Measurements from ENCODE around the gene CCDC141. TPM values are rescaled to one million over a fixed set of nuclear protein-coding genes. Genes with fewer than 3 reads are reported as not detected.

The CCDC141 gene
- total RNA-seq, 1 donor from 2014 or later = not detected

- H3K36me3 Mint-ChIP-seq (ENCODE audit: low read depth) = no peaks in the 10 kb centered on the region
- no peaks in the 10 kb centered on the region for H3K4me1 Mint-ChIP-seq (ENCODE audit: low read depth)
- TF ChIP-seq CTCF (IDR thresholded peaks at IDR 0.05) = no peak
- H3K9me3 Mint-ChIP-seq (ENCODE audit: low read depth) = no peaks in the 10 kb centered on the region
- DNase-seq (ENCODE audit: low spot score) = no peak
- no peak overlapping the region for H3K4me3 Mint-ChIP-seq (ENCODE audit: unreplicated experiment)
- no peak overlapping the region for H3K27ac Mint-ChIP-seq (ENCODE audit: unreplicated experiment)
- H3K27me3 Mint-ChIP-seq (ENCODE audit: low read depth) = peaks cover 12% of the 10 kb centered on the region
Measured at GRCh38 chr2:178949584-178949983, 100.4 kb downstream of the CCDC141 start.

GRCh38 chr2:178949151-178949550, 100.8 kb downstream of the CCDC141 start:
- Mint-ChIP-seq H3K4me3 (ENCODE audit: unreplicated experiment) (no peak overlapping the region), H3K36me3 (ENCODE audit: low read depth) (no peaks in the 10 kb centered on the region), H3K27ac (ENCODE audit: unreplicated experiment) (no peak overlapping the region), H3K27me3 (ENCODE audit: low read depth) (peaks cover 12% of the 10 kb centered on the region), H3K9me3 (ENCODE audit: low read depth) (no peaks in the 10 kb centered on the region), H3K4me1 (ENCODE audit: low read depth) (no peaks in the 10 kb centered on the region)
- no peak for TF ChIP-seq CTCF (IDR thresholded peaks at IDR 0.05)
- no peak for DNase-seq (ENCODE audit: low spot score)

GRCh38 chr2:178947006-178947405, 102.9 kb downstream of the CCDC141 start:
- Mint-ChIP-seq H3K9me3 (ENCODE audit: low read depth) (no peaks in the 10 kb centered on the region), H3K27ac (ENCODE audit: unreplicated experiment) (no peak overlapping the region), H3K4me1 (ENCODE audit: low read depth) (no peaks in the 10 kb centered on the region), H3K36me3 (ENCODE audit: low read depth) (no peaks in the 10 kb centered on the region), H3K27me3 (ENCODE audit: low read depth) (peaks cover 12% of the 10 kb centered on the region), H3K4me3 (ENCODE audit: unreplicated experiment) (no peak overlapping the region)
- DNase-seq (ENCODE audit: low spot score) = no peak
- TF ChIP-seq CTCF (IDR thresholded peaks at IDR 0.05) = no peak

- Mint-ChIP-seq H3K4me3 (ENCODE audit: unreplicated experiment) (no peak overlapping the region), H3K9me3 (ENCODE audit: low read depth) (no peaks in the 10 kb centered on the region), H3K27me3 (ENCODE audit: low read depth) (peaks cover 12% of the 10 kb centered on the region), H3K4me1 (ENCODE audit: low read depth) (no peaks in the 10 kb centered on the region), H3K36me3 (ENCODE audit: low read depth) (no peaks in the 10 kb centered on the region), H3K27ac (ENCODE audit: unreplicated experiment) (no peak overlapping the region)
- TF ChIP-seq CTCF (IDR thresholded peaks at IDR 0.05) = no peak
- DNase-seq (ENCODE audit: low spot score) = no peak
Measured at GRCh38 chr2:178946494-178946893, 103.4 kb downstream of the CCDC141 start.

GRCh38 chr2:178943745-178944144, 106.2 kb downstream of the CCDC141 start:
- Mint-ChIP-seq H3K36me3 (ENCODE audit: low read depth) (no peaks in the 10 kb centered on the region), H3K4me3 (ENCODE audit: unreplicated experiment) (no peak overlapping the region), H3K9me3 (ENCODE audit: low read depth) (no peaks in the 10 kb centered on the region), H3K27ac (ENCODE audit: unreplicated experiment) (no peak overlapping the region), H3K4me1 (ENCODE audit: low read depth) (no peaks in the 10 kb centered on the region), H3K27me3 (ENCODE audit: low read depth) (peaks cover 6% of the 10 kb centered on the region)
- TF ChIP-seq CTCF (IDR thresholded peaks at IDR 0.05) = no peak
- no peak for DNase-seq (ENCODE audit: low spot score)

Data from chondrocyte (in vitro differentiated cells).